DOHH2 (cell line): ENCODE data around the gene SLC29A3.

Source experiments
- CTCF ChIP-seq: fragments of 200-600 bp; sonication (generic); IDR thresholded peaks from one replicate; pipeline ENCODE4 v1.5.1; 2014; ENCODE audit warnings: antibody characterized with exemption, mild to moderate bottlenecking, low read depth, low read length; ENCODE audit not compliant: poor library complexity, severe bottlenecking
- EZH2phosphoT487 ChIP-seq: fragments of 200-600 bp; sonication (generic); IDR thresholded peaks from 2 replicates; pipeline ENCODE4 v1.6.1; 2017; ENCODE audit warnings: borderline replicate concordance, mild to moderate bottlenecking, antibody characterized with exemption, low read length, moderate library complexity, mixed read lengths

- no peak for TF ChIP-seq EZH2phosphoT487
- TF ChIP-seq CTCF = no peak
These were observed 28.7 kb upstream of the SLC29A3 start for GRCh38 chr10:71290331-71290730.
